HG03103 (cell line): ENCODE measurements around the gene CNPY4.
"Not testable (repeated sequence)": the region's sequence is repeated elsewhere in the genome, so short reads cannot be mapped to it uniquely, and the experiment has no call there.

Source experiments
- ATAC-seq: cut with Tn5 transposase; IDR thresholded peaks from one replicate; pipeline ENCODE4 v1.9.1; 2021; ENCODE audit warnings: low read depth; ENCODE audit not compliant: unreplicated experiment

Gene CNPY4

GRCh38 chr7:100141555-100141949 lies 22.1 kb downstream of the CNPY4 start:
- no peak for ATAC-seq

- no peak for ATAC-seq
These were observed 23.0 kb downstream of the CNPY4 start for GRCh38 chr7:100142461-100142860.

- not testable (repeated sequence) for ATAC-seq
These were observed 26.9 kb downstream of the CNPY4 start for GRCh38 chr7:100146350-100146749.

- ATAC-seq: no peak
These were observed 27.8 kb downstream of the CNPY4 start for GRCh38 chr7:100147278-100147677.

- no peak for ATAC-seq
These were observed 28.8 kb downstream of the CNPY4 start for GRCh38 chr7:100148225-100148558.

- ATAC-seq: peak; percentile 94
These were observed 29.3 kb downstream of the CNPY4 start, which contains the start of gene LAMTOR4 for GRCh38 chr7:100148559-100149328. Gene LAMTOR4 (plus strand): TSS chr7:100148918. CDS start chr7:100148973, 55 bp downstream.

- no peak for ATAC-seq
These were observed 33.0 kb downstream of the CNPY4 start for GRCh38 chr7:100152404-100152803.

GRCh38 chr7:100152937-100153666 lies 33.7 kb downstream of the CNPY4 start:
- no peak for ATAC-seq

- no peak for ATAC-seq
These were observed 34.5 kb downstream of the CNPY4 start for GRCh38 chr7:100153708-100154535.

- ATAC-seq: no peak
These were observed 35.4 kb downstream of the CNPY4 start for GRCh38 chr7:100154651-100155491.

GRCh38 chr7:100155553-100156317 lies 36.3 kb downstream of the CNPY4 start:
- ATAC-seq: no peak

- ATAC-seq: no peak
These were observed 37.1 kb downstream of the CNPY4 start for GRCh38 chr7:100156331-100157068.

GRCh38 chr7:100157069-100157333 lies 37.6 kb downstream of the CNPY4 start:
- no peak for ATAC-seq

- ATAC-seq: no peak
These were observed 38.1 kb downstream of the CNPY4 start for GRCh38 chr7:100157334-100158228.

- ATAC-seq: peak; percentile 66
These were observed 39.0 kb downstream of the CNPY4 start, which contains the start of gene TRAPPC14 for GRCh38 chr7:100158229-100159098. Gene TRAPPC14 (minus strand): TSS chr7:100158723. CDS start chr7:100158499, 224 bp downstream.

GRCh38 chr7:100159099-100159623 lies 39.7 kb downstream of the CNPY4 start:
- no peak for ATAC-seq

- ATAC-seq: no peak
These were observed 40.6 kb downstream of the CNPY4 start for GRCh38 chr7:100160067-100160466.
